Subcutaneous abdominal adipose tissue (tissue), 5 donors: Measurements from ENCODE around the gene NEDD4L.

Experiments used
- H3K27ac ChIP-seq: one replicate; pipeline ENCODE4 v1.7.0; 2013; ENCODE audit warnings: low read depth, mild to moderate bottlenecking, inconsistent platforms, low read length, moderate library complexity
- H3K27me3 ChIP-seq, 5 donors: one replicate each; pipeline ENCODE4 v1.7.0; 2013; ENCODE audit warnings: low read length in 5 of 5, inconsistent platforms in 1 of 5; ENCODE audit not compliant: control insufficient read depth in 5 of 5, insufficient read depth in 4 of 5
- H3K36me3 ChIP-seq, 5 donors: one replicate each; pipeline ENCODE4 v1.7.0; 2013; ENCODE audit warnings: low read length in 5 of 5; ENCODE audit not compliant: control insufficient read depth in 5 of 5, insufficient read depth in 5 of 5
- H3K4me1 ChIP-seq, 5 donors: one replicate each; pipeline ENCODE4 v1.7.0; 2013; ENCODE audit warnings: low read length in 5 of 5, mild to moderate bottlenecking in 3 of 5, moderate library complexity in 1 of 5; ENCODE audit not compliant: control insufficient read depth in 5 of 5, insufficient read depth in 5 of 5
- H3K4me3 ChIP-seq, 5 donors: one replicate each; pipeline ENCODE4 v1.7.0; 2013; ENCODE audit warnings: low read length in 5 of 5, low read depth in 1 of 5
- H3K9ac ChIP-seq, 5 donors: one replicate each; pipeline ENCODE4 v1.7.0; 2013; ENCODE audit warnings: low read length in 5 of 5, mild to moderate bottlenecking in 4 of 5, moderate library complexity in 3 of 5
- H3K9me3 ChIP-seq, 5 donors: one replicate each; pipeline ENCODE4 v1.7.0; 2013; ENCODE audit warnings: low read length in 5 of 5; ENCODE audit not compliant: control insufficient read depth in 5 of 5
- donor health status: healthy.
- donor health status: healthy.
- donor health status: healthy.
- donor health status: healthy.
- donor health status: healthy.

Gene NEDD4L

DNA sequence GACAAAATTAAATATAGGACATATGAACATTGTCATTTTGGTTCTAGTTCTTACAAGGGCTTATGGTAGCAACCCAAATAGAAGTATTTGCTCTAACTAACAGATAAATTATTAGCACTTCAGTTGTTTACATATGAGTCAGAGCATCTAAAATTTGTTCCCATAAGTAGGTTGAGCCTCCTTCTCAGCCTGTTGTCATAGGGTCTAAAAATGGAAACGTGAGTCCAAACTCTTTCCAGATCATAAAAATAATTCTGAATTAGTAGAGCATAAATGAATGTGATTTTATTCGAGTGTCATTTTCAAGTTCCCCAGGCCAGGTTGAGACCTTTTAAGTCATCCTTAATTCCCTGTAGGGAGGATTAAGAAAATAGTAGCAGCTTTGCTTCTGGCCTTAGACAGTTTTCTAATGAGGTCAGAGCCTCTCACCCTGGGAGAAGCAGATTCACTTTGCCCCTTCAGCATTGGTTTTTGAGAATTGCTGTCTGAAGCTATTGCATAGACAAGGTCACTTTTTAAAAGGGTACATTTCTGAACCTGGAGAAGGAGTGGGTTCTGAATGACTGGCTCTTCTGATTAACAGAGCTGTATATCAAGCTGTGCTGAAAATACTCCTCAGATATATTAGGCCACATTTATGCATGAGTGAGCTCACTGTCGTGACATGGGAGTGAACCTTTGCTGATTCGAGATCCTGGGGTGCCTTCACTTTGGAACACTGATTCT, 164.3 kb downstream of the NEDD4L start:
- Histone ChIP-seq H3K9ac (no peak overlapping the region), H3K4me1 (peaks cover 0 to 8% (median 4%) of the 10 kb centered on the region in 5 donors), H3K4me3 (no peak overlapping the region), H3K27ac (no peak overlapping the region), H3K27me3 (no peaks in the 10 kb centered on the region), H3K36me3 (no peaks in the 10 kb centered on the region), H3K9me3 (no peaks in the 10 kb centered on the region)

GRCh38 chr18:58209326-58209725, 165.3 kb downstream of the NEDD4L start:
- Histone ChIP-seq H3K9me3 (no peaks in the 10 kb centered on the region), H3K36me3 (no peaks in the 10 kb centered on the region), H3K9ac (no peak overlapping the region), H3K27ac (no peak overlapping the region), H3K4me3 (no peak overlapping the region), H3K27me3 (no peaks in the 10 kb centered on the region), H3K4me1 (peaks cover 0 to 8% (median 4%) of the 10 kb centered on the region in 5 donors)

DNA sequence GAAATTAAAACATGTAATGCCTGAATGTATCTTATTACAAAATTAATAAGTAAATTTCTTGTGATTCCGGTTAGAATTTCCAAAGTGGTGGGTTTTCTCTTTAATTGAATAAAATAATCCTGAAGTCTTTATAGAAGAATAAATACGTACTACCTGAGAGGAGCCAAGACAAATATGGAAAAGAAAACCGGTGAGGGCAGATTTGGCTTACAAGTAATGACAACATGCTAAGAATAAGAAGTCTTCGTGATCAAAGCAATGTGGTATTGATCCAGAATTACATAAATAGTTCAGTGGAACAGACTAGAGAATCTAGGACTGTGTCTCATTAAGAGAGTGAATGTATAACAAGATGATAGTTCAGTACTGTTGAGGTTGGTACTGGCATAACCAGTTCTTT, 167.5 kb downstream of the NEDD4L start:
- Histone ChIP-seq H3K27ac (no peak overlapping the region), H3K27me3 (no peaks in the 10 kb centered on the region), H3K36me3 (no peaks in the 10 kb centered on the region), H3K4me3 (no peak overlapping the region), H3K9me3 (no peaks in the 10 kb centered on the region), H3K9ac (no peak overlapping the region), H3K4me1 (peaks cover 0 to 8% (median 4%) of the 10 kb centered on the region in 5 donors)

DNA sequence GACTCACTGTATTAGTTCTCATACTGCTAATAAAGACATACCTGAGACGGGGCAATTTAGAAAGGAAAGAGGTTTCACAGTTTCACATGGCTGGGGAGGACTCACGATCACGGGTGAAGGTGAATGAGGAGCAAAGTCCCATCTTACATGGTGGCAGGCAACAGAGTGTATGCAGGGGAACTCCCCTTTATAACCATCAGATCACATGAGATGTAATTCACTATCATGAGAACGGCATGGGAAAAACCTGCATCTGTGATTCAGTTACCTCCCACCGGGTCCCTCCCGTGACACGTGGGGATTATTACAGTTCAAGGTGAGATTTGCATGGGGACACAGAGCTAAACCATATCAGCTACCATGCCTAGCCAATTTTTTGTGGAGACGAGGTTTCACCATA, 168.2 kb downstream of the NEDD4L start:
- no peaks in the 10 kb centered on the region for H3K9me3 ChIP-seq
- H3K27ac ChIP-seq, result no peak overlapping the region
- H3K4me3 ChIP-seq, result no peak overlapping the region
- no peaks in the 10 kb centered on the region for H3K27me3 ChIP-seq
- H3K9ac ChIP-seq, result no peak overlapping the region
- no peaks in the 10 kb centered on the region for H3K36me3 ChIP-seq
- peaks cover 0 to 8% (median 4%) of the 10 kb centered on the region in 5 donors for H3K4me1 ChIP-seq

GRCh38 chr18:58213440-58213839, 169.4 kb downstream of the NEDD4L start:
- Histone ChIP-seq H3K27me3 (no peaks in the 10 kb centered on the region), H3K27ac (no peak overlapping the region)

GRCh38 chr18:58215011-58215410, 171.0 kb downstream of the NEDD4L start:
- H3K36me3 ChIP-seq, result no peaks in the 10 kb centered on the region
- no peak overlapping the region for H3K27ac ChIP-seq
- H3K4me3 ChIP-seq, result no peak overlapping the region
- H3K27me3 ChIP-seq, result no peaks in the 10 kb centered on the region
- no peak overlapping the region for H3K9ac ChIP-seq
- no peaks in the 10 kb centered on the region for H3K9me3 ChIP-seq
- peaks cover 0 to 3% (median 0%) of the 10 kb centered on the region in 5 donors for H3K4me1 ChIP-seq

More at GRCh38 chr18:58213440-58213839, 169.4 kb downstream of the NEDD4L start:
- Histone ChIP-seq H3K36me3 (no peaks in the 10 kb centered on the region), H3K9ac (no peak overlapping the region), H3K4me3 (no peak overlapping the region), H3K4me1 (peaks cover 0 to 4% (median 3%) of the 10 kb centered on the region in 5 donors), H3K9me3 (no peaks in the 10 kb centered on the region)

DNA sequence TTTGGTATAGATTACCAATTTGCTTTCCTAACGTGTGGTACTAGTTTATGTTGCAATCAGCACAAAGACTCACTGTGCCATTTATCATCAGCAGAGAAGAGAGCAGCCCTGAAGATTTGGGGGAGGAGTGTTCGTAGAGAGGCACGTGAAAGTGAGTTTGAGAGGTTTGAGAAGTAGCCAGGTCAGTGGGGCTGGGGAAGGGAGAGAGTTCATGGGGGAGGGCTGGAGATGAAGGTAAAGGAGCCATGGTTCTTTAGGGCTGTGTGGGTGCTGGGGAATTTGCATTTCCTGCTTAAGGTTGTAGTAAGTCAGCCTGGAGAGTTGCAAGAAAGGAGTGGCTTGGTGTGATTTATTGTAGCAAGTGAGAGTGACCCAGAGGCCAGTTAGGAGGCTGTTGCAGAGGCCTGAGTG, 172.1 kb downstream of the NEDD4L start:
- H3K9ac ChIP-seq, result no peak overlapping the region
- H3K4me3 ChIP-seq, result no peak overlapping the region
- no peaks in the 10 kb centered on the region for H3K27me3 ChIP-seq
- no peaks in the 10 kb centered on the region for H3K36me3 ChIP-seq
- H3K27ac ChIP-seq, result no peak overlapping the region
- H3K9me3 ChIP-seq, result no peaks in the 10 kb centered on the region
- H3K4me1 ChIP-seq, result peaks cover 0 to 7% (median 0%) of the 10 kb centered on the region in 5 donors

GRCh38 chr18:58217052-58217451, 173.0 kb downstream of the NEDD4L start:
- no peak overlapping the region for H3K27ac ChIP-seq
- no peaks in the 10 kb centered on the region for H3K27me3 ChIP-seq
- no peak overlapping the region for H3K9ac ChIP-seq
- H3K4me1 ChIP-seq, result peaks cover 0 to 7% (median 0%) of the 10 kb centered on the region in 5 donors
- H3K4me3 ChIP-seq, result no peak overlapping the region
- no peaks in the 10 kb centered on the region for H3K9me3 ChIP-seq
- H3K36me3 ChIP-seq, result no peaks in the 10 kb centered on the region

DNA sequence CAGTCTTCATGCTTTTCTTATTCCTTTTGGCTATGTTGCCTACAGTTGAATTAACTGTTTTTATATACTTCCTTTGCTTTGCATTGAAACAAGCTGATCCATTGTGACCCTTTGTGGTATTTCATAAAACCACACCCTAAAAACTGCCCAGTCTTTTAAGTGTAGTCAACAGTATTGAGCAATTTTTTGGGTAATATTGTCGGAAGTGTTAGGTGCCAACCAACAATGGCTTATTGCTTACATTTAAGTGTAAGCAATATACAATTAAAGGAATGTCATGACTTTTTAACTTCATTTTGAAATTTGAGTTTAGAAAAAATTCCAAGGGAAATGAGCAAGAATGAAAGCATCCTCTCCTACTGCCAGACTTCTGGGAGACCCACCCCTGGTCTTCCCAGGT, 174.1 kb downstream of the NEDD4L start:
- no peaks in the 10 kb centered on the region for H3K36me3 ChIP-seq
- no peaks in the 10 kb centered on the region for H3K27me3 ChIP-seq
- no peak overlapping the region for H3K4me3 ChIP-seq
- no peaks in the 10 kb centered on the region for H3K9me3 ChIP-seq
- no peak overlapping the region for H3K9ac ChIP-seq
- H3K4me1 ChIP-seq, result peaks cover 0 to 7% (median 0%) of the 10 kb centered on the region in 5 donors
- no peak overlapping the region for H3K27ac ChIP-seq

- Histone ChIP-seq H3K4me3 (no peak overlapping the region), H3K9ac (no peak overlapping the region), H3K4me1 (peaks cover 1 to 18% (median 12%) of the 10 kb centered on the region in 5 donors)
Observed at GRCh38 chr18:58221060-58221725, 177.2 kb downstream of the NEDD4L start.

More at GRCh38 chr18:58221060-58221725, 177.2 kb downstream of the NEDD4L start:
- H3K27ac ChIP-seq, result no peak overlapping the region
- no peaks in the 10 kb centered on the region for H3K36me3 ChIP-seq
- H3K9me3 ChIP-seq, result no peaks in the 10 kb centered on the region
- H3K27me3 ChIP-seq, result no peaks in the 10 kb centered on the region
